Measurements from ENCODE around the gene NRIP3.

GRCh38 chr11:8973121-8973520, 30.7 kb downstream of the NRIP3 start:
- TF ChIP-seq, protein P1, sequence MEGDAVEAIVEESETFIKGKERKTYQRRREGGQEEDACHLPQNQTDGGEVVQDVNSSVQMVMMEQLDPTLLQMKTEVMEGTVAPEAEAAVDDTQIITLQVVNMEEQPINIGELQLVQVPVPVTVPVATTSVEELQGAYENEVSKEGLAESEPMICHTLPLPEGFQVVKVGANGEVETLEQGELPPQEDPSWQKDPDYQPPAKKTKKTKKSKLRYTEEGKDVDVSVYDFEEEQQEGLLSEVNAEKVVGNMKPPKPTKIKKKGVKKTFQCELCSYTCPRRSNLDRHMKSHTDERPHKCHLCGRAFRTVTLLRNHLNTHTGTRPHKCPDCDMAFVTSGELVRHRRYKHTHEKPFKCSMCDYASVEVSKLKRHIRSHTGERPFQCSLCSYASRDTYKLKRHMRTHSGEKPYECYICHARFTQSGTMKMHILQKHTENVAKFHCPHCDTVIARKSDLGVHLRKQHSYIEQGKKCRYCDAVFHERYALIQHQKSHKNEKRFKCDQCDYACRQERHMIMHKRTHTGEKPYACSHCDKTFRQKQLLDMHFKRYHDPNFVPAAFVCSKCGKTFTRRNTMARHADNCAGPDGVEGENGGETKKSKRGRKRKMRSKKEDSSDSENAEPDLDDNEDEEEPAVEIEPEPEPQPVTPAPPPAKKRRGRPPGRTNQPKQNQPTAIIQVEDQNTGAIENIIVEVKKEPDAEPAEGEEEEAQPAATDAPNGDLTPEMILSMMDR (IDR thresholded peaks at IDR 0.05), result no peak
- no peak for TF ChIP-seq POLR2A (IDR thresholded peaks at IDR 0.05)
- TF ChIP-seq EP300 (IDR thresholded peaks at IDR 0.05), result no peak

Data from ovary (tissue), 3 donors.